Loucy (cell line): ENCODE results near the gene FHAD1.

Source experiments
- H2AFZ ChIP-seq: fragments of 200-600 bp; sonication (generic); 2 replicates; pipeline ENCODE4 v1.6.0; 2016; ENCODE audit warnings: antibody characterized with exemption, mild to moderate bottlenecking, low read length, moderate library complexity
- H3F3A ChIP-seq: fragments of 200-600 bp; 2 replicates; pipeline ENCODE4 v1.6.0; 2016; ENCODE audit warnings: antibody characterized with exemption, low read depth, mild to moderate bottlenecking
- H3K27me3 ChIP-seq: fragments of 200-600 bp; sonication (generic); 2 replicates; pipeline ENCODE4 v1.6.1; 2014; ENCODE audit warnings: low read length, mild to moderate bottlenecking; ENCODE audit not compliant: insufficient read depth, poor library complexity, severe bottlenecking
- H3K36me3 ChIP-seq: fragments of 200-600 bp; sonication (generic); 2 replicates; pipeline ENCODE4 v1.6.1; 2016; ENCODE audit warnings: low read length; ENCODE audit not compliant: insufficient read depth
- H3K4me1 ChIP-seq: fragments of 200-600 bp; sonication (generic); 2 replicates; pipeline ENCODE4 v1.5.1; 2014; ENCODE audit warnings: low read length, mild to moderate bottlenecking; ENCODE audit not compliant: insufficient read depth, poor library complexity, severe bottlenecking
- H3K4me2 ChIP-seq: fragments of 200-600 bp; sonication (generic); 2 replicates; pipeline ENCODE4 v1.6.0; 2014; ENCODE audit warnings: antibody characterized with exemption, low read length, low read depth, mild to moderate bottlenecking; ENCODE audit not compliant: poor library complexity, severe bottlenecking
- H3K4me3 ChIP-seq: fragments of 200-600 bp; sonication (generic); 2 replicates; pipeline ENCODE4 v1.5.1; 2014; ENCODE audit warnings: low read length, mild to moderate bottlenecking, mixed read lengths; ENCODE audit not compliant: poor library complexity, severe bottlenecking
- H3K79me2 ChIP-seq: fragments of 200-600 bp; sonication (generic); 2 replicates; pipeline ENCODE4 v1.6.1; 2014; ENCODE audit warnings: low read length; ENCODE audit not compliant: insufficient read depth
- H3K9ac ChIP-seq: fragments of 200-600 bp; sonication (generic); 2 replicates; pipeline ENCODE4 v1.6.0; 2014; ENCODE audit warnings: mild to moderate bottlenecking, low read depth, low read length, moderate library complexity; ENCODE audit not compliant: poor library complexity, severe bottlenecking
- H3K9me2 ChIP-seq: fragments of 200-600 bp; sonication (generic); replicated peaks from 2 replicates; pipeline ENCODE4 v1.6.1; 2016; ENCODE audit warnings: low read depth, low read length, mixed read lengths
- H3K9me3 ChIP-seq: fragments of 200-600 bp; sonication (generic); 2 replicates; pipeline ENCODE4 v1.6.1; 2014; ENCODE audit warnings: mild to moderate bottlenecking, antibody characterized with exemption, low read length, low read depth; ENCODE audit not compliant: insufficient read depth
- H4K20me1 ChIP-seq: fragments of 200-600 bp; sonication (generic); 2 replicates; pipeline ENCODE4 v1.6.0; 2014; ENCODE audit warnings: antibody characterized with exemption, low read length, mild to moderate bottlenecking; ENCODE audit not compliant: insufficient read depth, poor library complexity, severe bottlenecking
- CTCF ChIP-seq: fragments of 200-600 bp; sonication (generic); conservative IDR thresholded peaks from 2 replicates; pipeline ENCODE4 v1.5.1; 2014; ENCODE audit warnings: mild to moderate bottlenecking, antibody characterized with exemption, low read length
- EZH2phosphoT487 ChIP-seq: fragments of 200-600 bp; IDR thresholded peaks from 2 replicates; pipeline ENCODE4 v1.6.1; 2018; ENCODE audit warnings: antibody characterized with exemption, mild to moderate bottlenecking, moderate library complexity, borderline replicate concordance

FHAD1 gene

DNA sequence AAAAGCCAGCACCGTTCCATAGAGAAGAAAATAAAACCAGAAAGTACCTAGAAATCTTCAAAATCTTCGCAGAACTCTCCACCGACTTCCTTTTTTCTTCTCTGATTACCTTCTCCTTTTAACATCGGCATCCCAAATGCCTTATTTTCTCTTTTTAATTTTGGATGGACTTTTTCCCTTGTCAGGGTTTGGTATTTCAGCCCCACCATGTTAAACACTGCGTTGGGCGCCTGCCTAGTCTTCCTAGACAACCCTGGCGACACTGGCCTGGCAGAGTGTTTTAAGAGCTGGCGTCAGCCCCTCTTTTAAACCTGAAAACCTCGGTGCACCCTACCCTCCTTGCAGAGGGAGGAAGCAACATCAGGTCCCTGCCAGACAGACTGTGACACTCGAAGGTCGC is 96.7 kb downstream of the FHAD1 start:
- Histone ChIP-seq H3K9me2 (no peaks in the 10 kb centered on the region), H2AFZ (no peak overlapping the region)
- TF ChIP-seq EZH2phosphoT487, result no peak
- TF ChIP-seq CTCF, result no peak

DNA sequence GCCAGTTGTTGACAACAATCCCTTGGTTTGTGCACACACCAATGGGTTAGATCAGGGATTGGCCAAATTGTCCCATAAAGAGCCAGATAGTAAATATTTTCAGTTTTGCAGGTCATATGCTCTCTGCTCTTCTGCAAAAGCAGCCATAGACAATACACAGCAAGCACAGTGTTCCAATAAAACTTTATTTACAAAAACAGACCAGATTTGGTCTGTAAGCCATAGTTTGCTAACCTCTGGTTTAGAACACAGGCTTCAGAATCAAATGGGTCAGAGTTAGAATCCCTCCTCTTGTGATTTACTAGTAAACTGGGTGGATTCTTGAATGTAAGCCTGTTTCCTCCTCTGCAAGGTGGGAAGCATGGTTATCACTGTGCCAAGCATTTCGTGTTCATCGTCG is 97.4 kb downstream of the FHAD1 start:
- no peak for TF ChIP-seq CTCF
- TF ChIP-seq EZH2phosphoT487, result no peak
- no peak overlapping the region for H3K4me3 ChIP-seq
- H4K20me1 ChIP-seq, result no peaks in the 10 kb centered on the region
- H3K9ac ChIP-seq, result no peak overlapping the region
- no peaks in the 10 kb centered on the region for H3F3A ChIP-seq
- no peaks in the 10 kb centered on the region for H3K79me2 ChIP-seq
- H3K36me3 ChIP-seq, result no peaks in the 10 kb centered on the region
- H3K9me2 ChIP-seq, result no peaks in the 10 kb centered on the region
- no peaks in the 10 kb centered on the region for H3K27me3 ChIP-seq
- no peak overlapping the region for H2AFZ ChIP-seq
- H3K9me3 ChIP-seq, result no peaks in the 10 kb centered on the region
- peaks cover 26% of the 10 kb centered on the region for H3K4me1 ChIP-seq
- H3K4me2 ChIP-seq, result no peak overlapping the region

More for the DNA sequence above, 96.7 kb downstream of the FHAD1 start:
- Histone ChIP-seq H3K9me3 (no peaks in the 10 kb centered on the region), H4K20me1 (no peaks in the 10 kb centered on the region), H3K4me2 (no peak overlapping the region), H3K36me3 (no peaks in the 10 kb centered on the region), H3K27me3 (no peaks in the 10 kb centered on the region), H3K4me3 (no peak overlapping the region), H3K79me2 (no peaks in the 10 kb centered on the region), H3K4me1 (peaks cover 26% of the 10 kb centered on the region), H3F3A (no peaks in the 10 kb centered on the region), H3K9ac (no peak overlapping the region)

GRCh38 chr1:15344800-15345704 is 98.0 kb downstream of the FHAD1 start:
- peaks cover 26% of the 10 kb centered on the region for H3K4me1 ChIP-seq
- no peaks in the 10 kb centered on the region for H3K9me2 ChIP-seq
- H3K27me3 ChIP-seq, result no peaks in the 10 kb centered on the region
- no peaks in the 10 kb centered on the region for H3K79me2 ChIP-seq
- no peak overlapping the region for H3K9ac ChIP-seq
- H3K4me2 ChIP-seq, result no peak overlapping the region
- TF ChIP-seq EZH2phosphoT487, result no peak
- TF ChIP-seq CTCF, result no peak
- no peaks in the 10 kb centered on the region for H3K9me3 ChIP-seq
- H3F3A ChIP-seq, result no peaks in the 10 kb centered on the region
- H3K36me3 ChIP-seq, result no peaks in the 10 kb centered on the region
- H4K20me1 ChIP-seq, result no peaks in the 10 kb centered on the region
- H2AFZ ChIP-seq, result no peak overlapping the region
- no peak overlapping the region for H3K4me3 ChIP-seq
